ENCODE measurements around the gene NVL. TPM values are rescaled to one million over a fixed set of nuclear protein-coding genes. Genes with fewer than 3 reads are reported as not detected.
"Not testable (repeated sequence)": the region's sequence is repeated elsewhere in the genome, so short reads cannot be mapped to it uniquely, and the experiment has no call there.

NVL gene
- total and polyA plus RNA-seq, 5 experiments from 2014 or later = 13.6 to 48.7 (median 16.9) TPM

DNA sequence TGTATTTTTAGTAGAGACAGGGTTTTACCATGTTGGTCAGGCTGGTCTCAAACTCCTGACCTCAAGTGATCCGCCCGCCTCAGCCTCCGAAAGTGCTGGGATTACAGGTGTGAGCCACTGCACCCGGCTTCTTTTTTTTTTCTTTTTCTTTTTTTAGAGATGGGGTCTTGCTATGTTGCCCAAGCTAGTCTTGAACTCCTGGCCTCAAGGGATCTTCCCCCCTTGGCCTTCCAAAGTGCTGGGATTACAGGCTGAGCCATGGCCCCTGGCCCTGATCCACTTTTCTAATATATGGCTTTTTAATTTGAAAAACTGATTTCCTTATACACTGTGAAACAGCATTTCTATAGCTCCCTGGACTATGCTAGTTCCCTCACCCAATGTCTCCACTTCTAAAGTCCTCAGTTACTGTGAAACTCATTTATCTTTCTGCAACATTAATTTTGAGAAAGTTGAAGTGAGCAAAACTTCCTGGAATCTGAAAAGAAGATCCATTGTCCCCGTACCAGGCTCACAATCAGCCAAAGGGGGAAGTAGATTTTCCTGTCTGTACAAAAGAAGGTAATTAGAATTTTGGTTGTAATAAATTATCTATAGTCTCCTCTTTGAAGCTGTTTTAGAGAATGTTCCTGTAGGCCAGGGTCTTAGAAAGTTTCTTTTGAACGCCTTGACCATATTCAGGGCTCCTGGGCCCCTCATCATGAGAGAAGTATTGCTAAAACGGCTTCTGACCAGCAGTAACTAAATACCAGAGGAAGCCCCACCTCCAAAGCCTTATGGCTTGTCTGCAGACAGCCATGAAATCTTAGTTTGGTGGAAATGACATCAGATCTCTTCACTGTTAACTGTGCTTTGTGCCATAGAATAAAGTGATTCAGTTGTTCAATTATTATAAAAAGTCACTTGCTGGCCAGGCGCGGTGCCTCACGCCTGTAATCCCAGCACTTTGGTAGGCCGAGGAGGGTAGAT, 112.0 kb downstream of the NVL start:
- no peak for DNase-seq
- no peak overlapping the region for H3K27ac Mint-ChIP-seq

DNA sequence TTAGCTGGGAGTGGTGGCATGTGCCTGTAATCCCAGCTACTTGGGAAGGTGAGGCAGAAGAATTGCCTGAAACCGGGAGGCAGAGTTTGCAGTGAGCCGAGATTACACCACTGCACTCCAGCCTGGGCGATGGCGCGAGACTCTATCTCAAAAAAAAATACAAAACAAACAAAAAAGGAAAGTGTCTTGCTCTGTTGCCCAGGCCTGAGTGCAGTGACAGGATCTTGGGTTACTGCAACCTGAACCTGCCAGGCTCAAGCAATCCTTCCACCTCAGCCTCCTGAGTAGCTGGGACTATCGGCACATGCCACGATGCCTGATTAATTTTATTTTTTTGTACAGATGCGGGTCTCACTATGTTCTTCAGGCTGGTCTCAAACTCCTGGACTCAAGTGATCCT, 113.6 kb downstream of the NVL start:
- no peaks in the 10 kb centered on the region for H3K9me3 Mint-ChIP-seq
- H3K4me1 Mint-ChIP-seq = peaks cover 0 to 5% (median 0%) of the 10 kb centered on the region in 4 donors
- POLR2A ChIA-PET = no interaction called here
- H3K27ac Mint-ChIP-seq = no peak overlapping the region
- DNase-seq = no peak
- no peaks in the 10 kb centered on the region for H3K36me3 Mint-ChIP-seq
- ATAC-seq = no peak
- no peaks in the 10 kb centered on the region for H3K27me3 Mint-ChIP-seq
- no peak overlapping the region for H3K4me3 Mint-ChIP-seq

More for the DNA sequence above, 112.0 kb downstream of the NVL start:
- POLR2A ChIA-PET = no interaction called here
- no peaks in the 10 kb centered on the region for H3K27me3 Mint-ChIP-seq
- no peak for ATAC-seq
- no peaks in the 10 kb centered on the region for H3K9me3 Mint-ChIP-seq
- peaks cover 0 to 5% (median 0%) of the 10 kb centered on the region in 4 donors for H3K4me1 Mint-ChIP-seq
- no peak overlapping the region for H3K4me3 Mint-ChIP-seq
- H3K36me3 Mint-ChIP-seq = no peaks in the 10 kb centered on the region

DNA sequence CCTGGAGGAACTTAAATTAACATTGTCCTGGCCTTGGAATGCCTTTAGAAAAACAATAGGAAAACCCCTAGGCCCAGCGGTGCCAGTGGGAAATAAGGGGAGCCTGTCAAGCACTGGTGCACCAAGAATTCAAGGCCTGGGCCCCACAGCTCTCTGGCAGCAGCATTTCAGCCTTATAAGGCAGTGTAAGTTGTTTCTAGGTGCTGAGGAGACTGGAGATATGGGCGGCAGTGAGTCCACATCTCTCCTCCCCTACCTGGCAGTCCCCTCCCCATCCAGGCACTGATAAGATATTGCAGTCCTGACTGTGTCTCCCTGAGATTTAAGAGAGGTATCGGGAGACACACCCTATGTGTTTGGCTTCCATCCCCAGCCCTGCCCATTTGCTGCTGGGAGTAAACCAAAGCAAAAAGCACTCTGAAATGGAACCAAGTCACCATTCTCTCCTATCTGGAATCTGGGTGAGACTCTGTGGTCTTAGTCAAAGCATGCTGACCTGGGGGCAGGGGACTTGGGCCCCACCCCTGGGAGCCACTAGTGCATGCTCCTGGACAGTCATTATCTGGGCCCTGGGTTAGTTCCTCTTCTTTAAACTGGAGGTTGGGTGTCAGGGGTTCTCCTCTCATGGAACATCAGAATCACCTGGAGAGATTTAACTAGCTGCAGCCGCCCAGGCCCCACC, 116.4 kb downstream of the NVL start:
- H3K27ac Mint-ChIP-seq = no peak overlapping the region
- peaks cover 0 to 5% (median 0%) of the 10 kb centered on the region in 4 donors for H3K4me1 Mint-ChIP-seq
- H3K4me3 Mint-ChIP-seq = no peak overlapping the region
- no peaks in the 10 kb centered on the region for H3K27me3 Mint-ChIP-seq
- DNase-seq (no peak), ATAC-seq (no peak)
- no peaks in the 10 kb centered on the region for H3K36me3 Mint-ChIP-seq
- no peaks in the 10 kb centered on the region for H3K9me3 Mint-ChIP-seq
- POLR2A ChIA-PET = interaction anchor here (1.1 kb wide), 1 partner anchor 30 kb away, joined by 3 read pairs; the partner anchor contains the start of gene DEGS1

DNA sequence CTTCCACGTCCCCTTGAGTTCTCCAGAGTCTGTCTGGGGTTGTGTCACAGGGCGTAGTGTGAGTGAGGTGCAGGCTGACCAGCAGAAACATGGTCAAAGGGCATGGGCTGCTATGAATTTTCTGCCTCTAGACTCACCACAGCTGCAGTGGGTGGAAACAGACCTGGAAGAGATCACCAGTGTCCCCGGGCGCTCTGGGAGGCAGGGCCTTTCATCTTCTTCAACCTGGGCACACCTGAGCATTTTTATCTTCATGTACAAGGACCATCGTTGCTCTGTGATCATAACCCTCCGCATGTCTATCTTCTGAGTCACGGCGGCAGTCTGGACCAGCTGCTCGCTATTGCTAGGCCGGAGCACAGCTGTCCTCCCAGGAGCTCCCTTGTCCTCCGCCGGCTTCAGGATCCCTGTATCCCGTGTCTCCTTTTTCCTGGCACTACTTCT, 117.3 kb downstream of the NVL start:
- no peaks in the 10 kb centered on the region for H3K36me3 Mint-ChIP-seq
- peak overlapping the region in 2 of 10 donors; percentile 4 to 69 for H3K27ac Mint-ChIP-seq
- H3K4me3 Mint-ChIP-seq = no peak overlapping the region
- no peaks in the 10 kb centered on the region for H3K27me3 Mint-ChIP-seq
- no peaks in the 10 kb centered on the region for H3K9me3 Mint-ChIP-seq
- H3K4me1 Mint-ChIP-seq = peaks cover 0 to 3% (median 0%) of the 10 kb centered on the region in 4 donors
- ATAC-seq = no peak
- no peak for DNase-seq
- POLR2A ChIA-PET = interaction anchor here (0.5 kb wide), 1 partner anchor 42 kb away, joined by 7 read pairs; no protein-coding TSS in a partner anchor

DNA sequence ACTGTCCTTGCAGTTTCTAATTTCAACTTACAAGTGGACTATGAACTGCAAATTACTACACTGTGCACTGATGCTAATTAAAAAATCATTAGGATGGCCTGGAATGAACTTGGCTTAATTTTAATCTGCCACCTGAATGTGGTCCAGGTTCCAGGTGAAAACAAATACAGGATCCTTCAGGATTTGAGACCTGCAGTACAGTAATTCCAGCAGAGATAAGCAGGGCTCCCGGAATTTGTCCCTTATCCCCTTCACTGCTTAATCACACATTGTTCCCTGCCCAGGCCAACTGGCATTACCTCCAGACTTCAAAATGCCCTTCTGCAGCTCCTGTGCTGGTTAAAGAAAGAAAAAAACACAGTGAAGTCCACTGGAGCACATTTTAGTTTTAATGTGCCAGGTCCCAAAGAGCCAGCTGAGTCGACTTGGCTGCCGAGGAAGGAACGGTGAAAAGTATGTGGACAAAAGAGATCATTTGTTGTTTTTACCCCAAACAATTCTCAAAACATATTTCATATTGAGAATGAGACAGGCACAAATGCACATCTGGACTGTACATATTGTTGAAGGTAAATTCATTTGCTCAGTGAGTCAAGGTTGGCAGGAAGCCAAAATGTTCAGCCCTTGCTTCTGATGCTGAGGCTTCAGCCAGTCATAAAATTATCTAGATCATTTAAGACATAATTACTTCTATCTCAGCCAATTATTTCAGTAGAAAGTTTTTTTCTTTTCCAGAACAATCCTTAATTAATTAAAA, 118.6 kb downstream of the NVL start:
- Mint-ChIP-seq H3K4me3 (no peak overlapping the region), H3K36me3 (no peaks in the 10 kb centered on the region), H3K27me3 (no peaks in the 10 kb centered on the region), H3K4me1 (peaks cover 0 to 5% (median 0%) of the 10 kb centered on the region in 4 donors), H3K27ac (no peak overlapping the region), H3K9me3 (no peaks in the 10 kb centered on the region)
- no peak for ATAC-seq
- POLR2A ChIA-PET = interaction anchor here (0.7 kb wide), 1 partner anchor 10 kb away, joined by 3 read pairs; no protein-coding TSS in a partner anchor
- DNase-seq = no peak

DNA sequence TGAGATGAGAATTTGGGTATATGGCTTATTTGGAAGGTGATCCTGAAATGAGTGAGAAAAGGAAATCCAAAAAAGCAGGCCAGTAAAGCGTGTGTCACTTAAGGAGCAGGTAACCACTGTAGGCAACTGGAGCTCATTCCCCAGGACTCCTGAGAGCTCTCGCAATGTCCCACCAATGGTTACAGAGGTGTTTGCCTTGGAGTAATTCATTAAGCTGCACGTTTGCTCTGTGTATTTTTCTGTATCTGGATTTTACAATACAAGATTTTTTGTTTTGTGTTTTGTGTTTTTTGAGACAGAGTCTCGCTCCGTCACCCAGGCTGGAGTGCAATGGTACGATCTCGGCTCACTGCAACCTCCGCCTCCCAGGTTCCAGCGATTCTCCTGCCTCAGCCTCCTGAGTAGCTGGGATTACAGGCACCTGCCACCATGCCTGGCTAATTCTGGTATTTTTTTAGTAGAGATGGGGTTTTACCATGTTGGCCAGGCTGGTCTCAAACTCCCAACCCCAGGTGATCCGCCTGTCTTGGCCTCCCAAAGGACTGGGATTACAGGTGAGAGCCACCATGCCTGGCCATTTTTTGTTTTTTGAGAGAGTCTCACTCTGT, 123.9 kb downstream of the NVL start:
- Mint-ChIP-seq H3K27ac (peak overlapping the region in 7 of 10 donors; percentile 18 to 86 (median 61)), H3K4me1 (peaks cover 4 to 32% (median 9%) of the 10 kb centered on the region in 4 donors), H3K4me3 (peak overlapping the region in 5 of 10 donors; percentile 21 to 77 (median 73))
- H3K9me3 Mint-ChIP-seq, POLR2A ChIA-PET, DNase-seq, H3K27me3 Mint-ChIP-seq, H3K36me3 Mint-ChIP-seq, ATAC-seq: not testable (repeated sequence)

DNA sequence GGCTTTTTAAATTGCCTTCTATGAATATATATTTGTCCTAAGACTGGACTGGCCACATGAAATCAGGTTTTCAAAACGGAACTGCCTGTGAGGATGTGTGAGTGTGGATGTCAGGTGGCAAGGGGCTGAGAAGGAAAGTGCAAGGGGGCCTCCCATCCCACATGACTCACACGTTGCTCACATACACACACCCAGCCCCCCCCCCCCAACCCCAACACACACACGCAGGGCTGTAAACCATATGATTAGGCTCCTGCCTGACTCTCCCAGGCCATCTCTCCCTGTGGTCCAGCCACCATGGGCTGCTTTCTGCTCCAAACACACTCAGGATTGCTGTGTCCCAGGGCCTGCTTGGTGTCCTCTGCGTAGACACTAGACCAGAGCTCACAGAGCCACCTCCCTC, 124.5 kb downstream of the NVL start:
- H3K27me3 Mint-ChIP-seq = no peaks in the 10 kb centered on the region
- ATAC-seq (peak; percentile 44 to 48), DNase-seq (no peak)
- H3K27ac Mint-ChIP-seq = peak overlapping the region in 6 of 10 donors; percentile 18 to 86 (median 59)
- peaks cover 4 to 32% (median 9%) of the 10 kb centered on the region in 4 donors for H3K4me1 Mint-ChIP-seq
- H3K36me3 Mint-ChIP-seq = no peaks in the 10 kb centered on the region
- POLR2A ChIA-PET = no interaction called here
- H3K4me3 Mint-ChIP-seq = peak overlapping the region in 9 of 10 donors; percentile 21 to 77 (median 58)
- H3K9me3 Mint-ChIP-seq = no peaks in the 10 kb centered on the region

DNA sequence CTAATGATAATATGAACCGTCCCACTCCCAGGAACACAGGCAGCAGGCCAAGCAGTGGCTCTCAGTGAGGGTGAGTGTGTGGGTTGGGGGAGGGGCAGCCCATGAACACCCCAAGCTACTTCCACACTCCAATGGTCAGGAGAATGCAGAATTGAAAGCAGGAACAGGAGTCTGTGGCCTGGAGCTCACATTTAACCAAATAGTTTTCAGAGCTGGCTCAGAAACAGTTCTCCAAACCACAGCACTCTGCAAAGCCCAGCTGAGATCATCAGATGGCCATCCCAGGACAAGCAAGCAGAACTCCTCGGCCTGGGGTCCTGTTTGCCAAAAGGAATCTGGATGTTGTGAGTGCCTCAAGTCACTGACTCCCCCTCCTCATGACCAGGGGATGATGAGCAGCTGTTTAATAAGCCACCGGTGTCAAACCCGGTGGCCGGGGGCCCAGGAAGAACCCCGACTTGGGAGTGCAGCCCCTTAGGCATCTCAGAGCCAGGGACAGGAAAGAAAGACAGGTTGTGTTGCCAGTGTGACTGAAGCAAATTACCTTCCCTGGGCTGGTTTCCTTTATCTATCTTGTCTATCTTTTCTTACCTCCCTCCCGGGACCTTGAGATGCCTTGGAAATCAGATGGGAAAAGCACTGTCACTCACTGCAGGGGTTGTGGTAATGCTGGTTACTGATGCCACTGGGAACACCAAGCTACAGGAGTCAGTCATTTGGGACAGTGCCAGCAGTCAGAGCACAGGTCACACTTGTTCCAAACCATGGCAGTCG, 126.5 kb downstream of the NVL start:
- peak overlapping the region in 1 of 10 donors; percentile 62 for H3K4me3 Mint-ChIP-seq
- no peaks in the 10 kb centered on the region for H3K9me3 Mint-ChIP-seq
- H3K27me3 Mint-ChIP-seq = no peaks in the 10 kb centered on the region
- peak in 1 of 10 donors; percentile 13 for DNase-seq
- ATAC-seq = peak in 1 of 2 donors; percentile 25
- no peaks in the 10 kb centered on the region for H3K36me3 Mint-ChIP-seq
- POLR2A ChIA-PET = no interaction called here
- peak overlapping the region in 1 of 10 donors; percentile 72 for H3K27ac Mint-ChIP-seq
- H3K4me1 Mint-ChIP-seq = peaks cover 4 to 32% (median 9%) of the 10 kb centered on the region in 4 donors

DNA sequence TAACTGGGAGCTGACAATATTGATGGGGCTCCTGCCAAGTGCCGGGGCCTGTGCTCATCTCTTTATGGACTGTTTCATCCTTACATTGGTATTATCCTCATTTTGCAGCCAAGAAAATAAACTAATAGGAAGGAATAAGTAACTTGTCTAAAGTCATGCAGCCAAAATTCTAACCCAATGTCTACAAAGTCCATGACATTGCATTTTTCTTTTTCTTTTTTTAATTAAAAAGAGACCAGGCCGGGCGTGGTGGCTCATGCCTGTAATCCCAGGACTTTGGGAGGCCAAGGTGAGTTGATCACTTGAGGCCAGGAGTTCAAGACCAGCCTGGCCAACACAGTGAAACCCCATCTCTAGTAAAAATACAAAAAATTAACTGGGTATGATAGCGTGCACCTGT, 128.1 kb downstream of the NVL start:
- peaks cover 4 to 32% (median 9%) of the 10 kb centered on the region in 4 donors for H3K4me1 Mint-ChIP-seq
- no peaks in the 10 kb centered on the region for H3K9me3 Mint-ChIP-seq
- DNase-seq (no peak), ATAC-seq (no peak)
- no peaks in the 10 kb centered on the region for H3K36me3 Mint-ChIP-seq
- no peaks in the 10 kb centered on the region for H3K27me3 Mint-ChIP-seq
- no peak overlapping the region for H3K4me3 Mint-ChIP-seq
- no peak overlapping the region for H3K27ac Mint-ChIP-seq
- POLR2A ChIA-PET = no interaction called here

DNA sequence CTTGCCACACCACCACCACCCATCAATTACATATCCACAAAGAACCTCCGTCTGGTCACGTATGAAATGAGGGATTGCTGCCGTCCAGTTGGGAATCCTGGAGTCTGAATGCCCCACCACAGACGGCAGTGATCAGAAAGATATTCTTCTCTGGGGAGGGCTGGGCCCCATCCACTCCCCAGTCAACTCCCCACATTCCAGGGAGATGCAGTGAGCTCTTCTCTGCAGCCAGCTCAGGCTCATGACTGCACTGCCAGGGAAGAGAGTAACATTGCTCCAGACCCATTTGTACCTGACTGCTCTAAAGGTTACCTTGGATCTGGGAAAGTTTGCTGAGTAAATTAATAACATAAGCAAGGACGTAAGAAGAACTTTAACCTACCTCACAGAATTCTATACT, 128.6 kb downstream of the NVL start:
- H3K27me3 Mint-ChIP-seq = no peaks in the 10 kb centered on the region
- H3K27ac Mint-ChIP-seq = no peak overlapping the region
- no peaks in the 10 kb centered on the region for H3K9me3 Mint-ChIP-seq
- no peak overlapping the region for H3K4me3 Mint-ChIP-seq
- H3K36me3 Mint-ChIP-seq = no peaks in the 10 kb centered on the region
- no peak for ATAC-seq
- POLR2A ChIA-PET = interaction anchor here (0.6 kb wide), 1 partner anchor 9 kb away, joined by 3 read pairs; no protein-coding TSS in a partner anchor
- peaks cover 4 to 30% (median 9%) of the 10 kb centered on the region in 4 donors for H3K4me1 Mint-ChIP-seq
- DNase-seq = no peak

DNA sequence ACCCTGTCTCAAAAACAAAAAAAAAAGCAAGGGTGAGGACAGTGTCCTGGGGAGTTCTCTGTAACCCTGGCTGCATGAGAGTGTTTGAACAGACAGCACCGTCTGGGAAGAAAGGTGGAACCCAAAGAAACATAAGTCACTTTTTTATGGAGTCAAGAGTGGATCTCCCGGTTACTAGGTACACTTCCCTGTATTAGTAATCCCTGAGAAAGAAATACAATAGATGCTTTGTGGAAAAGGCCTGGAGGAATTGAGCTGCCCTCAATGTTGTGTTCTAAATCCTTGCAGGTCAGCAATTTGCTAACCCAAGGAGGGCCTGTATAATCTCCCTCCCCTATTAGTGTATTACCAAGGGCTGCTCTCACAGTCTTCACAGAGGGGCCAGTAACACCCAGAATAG, 130.3 kb downstream of the NVL start:
- DNase-seq = no peak
- H3K27ac Mint-ChIP-seq = peak overlapping the region in 2 of 10 donors; percentile 20 to 81
- peaks cover 0 to 19% (median 4%) of the 10 kb centered on the region in 4 donors for H3K4me1 Mint-ChIP-seq
- H3K27me3 Mint-ChIP-seq = no peaks in the 10 kb centered on the region
- POLR2A ChIA-PET = no interaction called here
- no peak overlapping the region for H3K4me3 Mint-ChIP-seq
- peaks cover 0 to 5% (median 3%) of the 10 kb centered on the region in 3 donors for H3K36me3 Mint-ChIP-seq
- no peak for ATAC-seq
- no peaks in the 10 kb centered on the region for H3K9me3 Mint-ChIP-seq

Measured in naive thymus-derived CD8-positive, alpha-beta T cell (primary cell).